H1 (cell line): ENCODE measurements around the gene ELOVL4. TPM values are rescaled to one million over a fixed set of nuclear protein-coding genes. Genes with fewer than 3 reads are reported as not detected.
A peak's percentile ranks its signal among the peaks of the same experiment; 100 is the strongest.

Experiments used
- ASH2L ChIP-seq: fragments of 200-600, 300-600 bp; sonication (generic); IDR thresholded peaks from one replicate; pipeline ENCODE4 v1.7.1; 2017; ENCODE audit warnings: low read length
- CREB1 ChIP-seq: IDR thresholded peaks from 2 replicates; pipeline ENCODE4 v1.6.1; 2012; ENCODE audit warnings: inconsistent platforms
- EGR1 ChIP-seq: IDR thresholded peaks from 2 replicates; pipeline ENCODE4 v1.6.1; 2011; ENCODE audit warnings: low read depth, low read length, borderline replicate concordance
- GABPA ChIP-seq: IDR thresholded peaks from 2 replicates; pipeline ENCODE4 v1.6.1; 2011; ENCODE audit warnings: mild to moderate bottlenecking, low read length, moderate library complexity, borderline replicate concordance; ENCODE audit not compliant: insufficient read depth
- MAX ChIP-seq: IDR thresholded peaks from 2 replicates; pipeline ENCODE4 v1.6.1; 2012; ENCODE audit warnings: inconsistent platforms
- polyA plus RNA-seq, 7 experiments: library from polyadenylated mRNA; depleted of rRNA in 3 of 7; stranded (reverse) in 5 of 7; unstranded in 2 of 7; fragments of >200 nt in 5 of 7; fragments of 200-250 nt in 2 of 7; gene quantifications; 1 replicate in 5 of 7; 2 replicates in 1 of 7; 4 replicates in 1 of 7; pipeline versions ENCODE4 v1.2.1 to v1.2.3, GENCODE V29; 2011 to 2013; ENCODE audit warnings: missing spikeins in 2 of 7, mixed read lengths in 2 of 7
- total RNA-seq: library from RNA; stranded (reverse); fragmentation: NEBNext Ultra II Directional; extraction: Animal tissue kit (Norgen Biotek cat#: 25700); gene quantifications from 2 replicates; pipeline ENCODE4 v1.2.1, GENCODE V29; 2021

ELOVL4 gene
- total and polyA plus RNA-seq, 2 of the 8 experiments (the other 6 are each of a cell fraction or from before 2014, with no cell fraction given): 2.0 to 15.0 TPM

GRCh38 chr6:79947191-79948186, at the start of gene ELOVL4 (continued):
- TF ChIP-seq CREB1 (peak; percentile 89), MAX (peak; percentile 93), GABPA (no peak), ASH2L (peak; percentile 63), EGR1 (peak; percentile 99)
